Progenitor cell of endocrine pancreas (in vitro differentiated cells): ENCODE data around the gene BTF3. TPM values are rescaled to one million over a fixed set of nuclear protein-coding genes. Genes with fewer than 3 reads are reported as not detected.

Experiments
- DNase-seq: peaks from one replicate; pipeline ENCODE4 v3.0.0; 2021; ENCODE audit warnings: low spot score; ENCODE audit not compliant: unreplicated experiment
- H3K27ac Mint-ChIP-seq: 2 replicates; pipeline ENCODE4 v1.8.0; 2021; ENCODE audit warnings: mild to moderate bottlenecking, moderate library complexity, mixed read lengths
- H3K27me3 Mint-ChIP-seq: 2 replicates; pipeline ENCODE4 v1.8.0; 2021; ENCODE audit warnings: mixed read lengths
- H3K36me3 Mint-ChIP-seq: 2 replicates; pipeline ENCODE4 v1.8.0; 2022; ENCODE audit warnings: mixed read lengths; ENCODE audit not compliant: insufficient read depth
- H3K4me1 Mint-ChIP-seq: 2 replicates; pipeline ENCODE4 v1.8.0; 2021; ENCODE audit warnings: low read depth, mixed read lengths
- H3K4me3 Mint-ChIP-seq: 2 replicates; pipeline ENCODE4 v1.8.0; 2021; ENCODE audit warnings: low read depth, mild to moderate bottlenecking, moderate library complexity, mixed read lengths
- H3K9me3 Mint-ChIP-seq: 2 replicates; pipeline ENCODE4 v1.8.0; 2021; ENCODE audit warnings: low read depth, mixed read lengths
- CTCF ChIP-seq: fragments of 200-600 bp; sonication (generic); IDR thresholded peaks from one replicate; pipeline ENCODE4 v1.5.0; 2021; ENCODE audit warnings: antibody characterized with exemption, mild to moderate bottlenecking; ENCODE audit not compliant: unreplicated experiment
- long read RNA-seq: library from polyadenylated mRNA; unstranded; transcript quantifications from one replicate; pipeline ENCODE4 v2.0.0, GENCODE V29; 2020
- total RNA-seq: library from RNA; stranded (reverse); gene quantifications from 2 replicates; pipeline ENCODE4 v1.2.1, GENCODE V29; 2021

The BTF3 gene
- total RNA-seq, result 589 and 604 TPM in 2 replicates
- long read RNA-seq, transcript BTF3-201 (6 exons, 897 nt), result major isoform, 317 of 328 reads
- long read RNA-seq, partial matches to known transcripts, result 2 of 328 reads
- long read RNA-seq, other reads (novel, unspliced or antisense), result 7 of 328 reads

- Mint-ChIP-seq H3K9me3 (no peaks in the 10 kb centered on the region), H3K27me3 (no peaks in the 10 kb centered on the region)
Observed at GRCh38 chr5:73498057-73498992, at the start of gene BTF3. BTF3 (plus strand) TSS chr5:73498442; CDS start chr5:73498668, 226 bp downstream.

GRCh38 chr5:73448463-73449136 is 49.6 kb upstream of the BTF3 start, which contains the start of gene FOXD1:
FOXD1 (minus strand) TSS chr5:73448777; CDS start chr5:73448362, 415 bp downstream.
- Mint-ChIP-seq H3K27me3 (peaks cover 85% of the 10 kb centered on the region), H3K4me1 (peaks cover 4% of the 10 kb centered on the region), H3K36me3 (no peaks in the 10 kb centered on the region), H3K4me3 (peak within 1 kb of the TSS; percentile 71), H3K9me3 (no peaks in the 10 kb centered on the region), H3K27ac (peak within 1 kb of the TSS; percentile 90)
- peak; percentile 55 for DNase-seq
- TF ChIP-seq CTCF, result no peak

More at GRCh38 chr5:73498057-73498992, at the start of gene BTF3:
- peaks cover 29% of the 10 kb centered on the region for H3K4me1 Mint-ChIP-seq
- H3K27ac Mint-ChIP-seq, result peak within 1 kb of the TSS; percentile 99
- peak; percentile 86 for DNase-seq
- TF ChIP-seq CTCF, result peak; percentile 7
- peaks cover 21% of the 10 kb centered on the region for H3K36me3 Mint-ChIP-seq
- H3K4me3 Mint-ChIP-seq, result peak within 1 kb of the TSS; percentile 98

GRCh38 chr5:73450137-73450536 is 48.1 kb upstream of the BTF3 start:
- H3K4me3 Mint-ChIP-seq, result no peak overlapping the region
- peaks cover 4% of the 10 kb centered on the region for H3K4me1 Mint-ChIP-seq
- H3K9me3 Mint-ChIP-seq, result no peaks in the 10 kb centered on the region
- H3K27ac Mint-ChIP-seq, result peak overlapping the region; percentile 27
- no peak for TF ChIP-seq CTCF
- no peaks in the 10 kb centered on the region for H3K36me3 Mint-ChIP-seq
- no peak for DNase-seq
- peaks cover 78% of the 10 kb centered on the region for H3K27me3 Mint-ChIP-seq

GRCh38 chr5:73450672-73451223 is 47.5 kb upstream of the BTF3 start:
- Mint-ChIP-seq H3K4me1 (peaks cover 4% of the 10 kb centered on the region), H3K27ac (no peak overlapping the region), H3K36me3 (no peaks in the 10 kb centered on the region), H3K9me3 (no peaks in the 10 kb centered on the region), H3K27me3 (peaks cover 76% of the 10 kb centered on the region), H3K4me3 (peak overlapping the region; percentile 46)
- DNase-seq, result no peak
- TF ChIP-seq CTCF, result no peak
